ENCODE data around the gene ANXA6. TPM values are rescaled to one million over a fixed set of nuclear protein-coding genes. Genes with fewer than 3 reads are reported as not detected.

ANXA6 gene
- total and polyA plus RNA-seq, 2 of the 4 experiments (the other 2 are of a cell fraction), result 355 to 610 TPM

GRCh38 chr5:151182976-151183375 is 25.4 kb upstream of the ANXA6 start:
- intact Hi-C loops (cut with micrococcal nuclease), result loop anchor here (5.0 kb wide), 1 partner anchor 39 kb away; the partner anchor contains the start of gene CCDC69

More at GRCh38 chr5:151182976-151183375, 25.4 kb upstream of the ANXA6 start:
- H3K79me1 ChIP-seq (ENCODE audit: low read depth in 1 of 2, low read length in 2 of 2), result no peaks in the 10 kb centered on the region
- H2BK20ac ChIP-seq (ENCODE audit: low read depth, low read length), result no peak overlapping the region
- no peak for ATAC-seq (ENCODE audit: low read depth)
- 70% methylated on average over 4 of the region's 8 CpGs; no CpG with 5 or more reads in 1 of the 2 experiments for WGBS, 2 experiments (ENCODE audit: extremely low coverage in 2 of 2, insufficient read length in 1 of 2)
- in situ Hi-C loops (cut with MboI; ENCODE audit: low sequenced_read_pairs), result no loop called here
- H2BK15ac ChIP-seq (ENCODE audit: low read depth, low read length), result no peak overlapping the region
- dilution Hi-C loops (cut with HindIII; ENCODE audit: low sequenced_read_pairs, unreplicated experiment), result no loop called here
- no TSS peak for BruUV-seq (replicated peaks)
- ChIA-PET CTCF (interaction anchor here (0.6 to 0.9 kb wide), 2 partner anchors 11 to 26 kb away, joined by 3 read pairs; no protein-coding TSS in a partner anchor), POLR2A (ENCODE audit: unreplicated experiment) (no interaction called here)
- H2AFZ ChIP-seq (replicated peaks; ENCODE audit: low read length, poor library complexity), result no peak overlapping the region
- no peak overlapping the region for H3K23ac ChIP-seq (ENCODE audit: low read depth, low read length)
- H4K20me1 ChIP-seq (ENCODE audit: insufficient read depth, low read length), result no peaks in the 10 kb centered on the region
- no peak overlapping the region for H2AK5ac ChIP-seq (ENCODE audit: low read depth, low read length)
- no peaks in the 10 kb centered on the region for H3K9me3 ChIP-seq (ENCODE audit: control insufficient read depth, insufficient read depth, low read length)
- H3K4me1 ChIP-seq (ENCODE audit: control insufficient read depth, insufficient read depth, low read length), result peaks cover 2% of the 10 kb centered on the region; the same call in 1 of the 2 replicates
- no peak overlapping the region for H3K27ac ChIP-seq (ENCODE audit: insufficient read depth, low read length)
- no peaks in the 10 kb centered on the region for H3K9me1 ChIP-seq (ENCODE audit: insufficient read depth, low read length)
- no peak for DNase-seq
- H4K8ac ChIP-seq (ENCODE audit: low read depth in 2 of 2, low read length in 2 of 2), result no peak overlapping the region
- no peak overlapping the region for H3K4me2 ChIP-seq (ENCODE audit: low read depth, low read length)
- H2BK5ac ChIP-seq (ENCODE audit: low read depth, low read length, poor library complexity, severe bottlenecking), result no peak overlapping the region
- no peak overlapping the region for H2BK120ac ChIP-seq (ENCODE audit: low read depth, low read length)
- no peak overlapping the region for H4K91ac ChIP-seq (ENCODE audit: insufficient read depth, low read depth, low read length)
- H3K4me3 ChIP-seq (ENCODE audit: insufficient read depth, low read depth, low read length), result no peak overlapping the region
- no peak overlapping the region for H3K4ac ChIP-seq (ENCODE audit: low read depth, low read length)
- no peak overlapping the region for H3K18ac ChIP-seq (ENCODE audit: low read depth, low read length)
- H3K27me3 ChIP-seq (ENCODE audit: control insufficient read depth, insufficient read depth, low read length), result peaks cover 12% of the 10 kb centered on the region
- H2AK9ac ChIP-seq (replicated peaks; ENCODE audit: low read depth, low read length, poor library complexity), result no peak overlapping the region
- H3K56ac ChIP-seq (ENCODE audit: extremely low read depth, insufficient read depth, low read length), result no peak overlapping the region
- H3K36me3 ChIP-seq (ENCODE audit: control insufficient read depth, insufficient read depth, low read length), result no peaks in the 10 kb centered on the region
- H4K5ac ChIP-seq (ENCODE audit: low read depth, low read length), result no peak overlapping the region
- H3K14ac ChIP-seq (replicated peaks; ENCODE audit: low read depth, low read length), result no peak overlapping the region
- TF ChIP-seq POLR2A (IDR thresholded peaks at IDR 0.05; ENCODE audit: low read depth, low read length) (no peak), MAZ (IDR thresholded peaks at IDR 0.05; ENCODE audit: borderline replicate concordance, low read depth, low read length) (no peak), CEBPB (IDR thresholded peaks at IDR 0.05; ENCODE audit: low read depth, low read length) (no peak), BHLHE40 (IDR thresholded peaks at IDR 0.05; ENCODE audit: low read depth, low read length) (no peak), CTCF (conservative IDR thresholded peaks at IDR 0.05; ENCODE audit: low read depth, low read length) (no peak), RFX5 (IDR thresholded peaks at IDR 0.05; ENCODE audit: low read depth, low read length) (no peak), SMC3 (IDR thresholded peaks at IDR 0.05; ENCODE audit: low read depth, low read length) (no peak), USF2 (IDR thresholded peaks at IDR 0.05; ENCODE audit: low read depth, low read length) (no peak), ELK1 (IDR thresholded peaks at IDR 0.05; ENCODE audit: borderline replicate concordance, low read depth, low read length) (no peak), RCOR1 (IDR thresholded peaks at IDR 0.05; ENCODE audit: insufficient replicate concordance, low read length) (no peak), CHD1 (IDR thresholded peaks at IDR 0.05; ENCODE audit: low read depth, low read length) (no peak), NFE2L2 (IDR thresholded peaks at IDR 0.05; ENCODE audit: low read depth, low read length) (no peak), FOS (IDR thresholded peaks at IDR 0.05; ENCODE audit: low read depth, low read length) (no peak)
- H3K9ac ChIP-seq (ENCODE audit: low read depth, low read length), result no peak overlapping the region

All from IMR-90 (cell line).